Parathyroid adenoma (tissue), 2 donors: ENCODE results near the gene XKR7.
A peak's percentile ranks its signal among the peaks of the same experiment; 100 is the strongest.

ENCODE experiments used
- H2AFZ ChIP-seq: fragments of 300-600 bp; sonication (generic); one replicate; pipeline ENCODE4 v1.7.0; 2017; ENCODE audit warnings: antibody characterized with exemption, mild to moderate bottlenecking
- H3K27ac ChIP-seq: fragments of 300-600 bp; sonication (generic); one replicate; pipeline ENCODE4 v1.7.0; 2017
- H3K27me3 ChIP-seq: fragments of 300-600 bp; sonication (generic); one replicate; pipeline ENCODE4 v1.7.0; 2017; ENCODE audit warnings: low read length; ENCODE audit not compliant: control insufficient read depth, insufficient read depth
- H3K36me3 ChIP-seq: fragments of 300-600 bp; sonication (generic); one replicate; pipeline ENCODE4 v1.7.0; 2017; ENCODE audit warnings: low read length; ENCODE audit not compliant: control insufficient read depth, insufficient read depth
- H3K4me1 ChIP-seq: fragments of 300-600 bp; sonication (generic); one replicate; pipeline ENCODE4 v1.7.0; 2017; ENCODE audit warnings: control low read depth
- H3K4me2 ChIP-seq: fragments of 300-600 bp; sonication (generic); one replicate; pipeline ENCODE4 v1.7.0; 2017; ENCODE audit warnings: low read length
- H3K4me3 ChIP-seq: fragments of 300-600 bp; sonication (generic); one replicate; pipeline ENCODE4 v1.7.0; 2017; ENCODE audit warnings: low read depth, low read length
- H3K79me2 ChIP-seq: fragments of 300-600 bp; sonication (generic); one replicate; pipeline ENCODE4 v1.7.0; 2017; ENCODE audit warnings: control low read depth
- H3K9ac ChIP-seq: fragments of 300-600 bp; sonication (generic); one replicate; pipeline ENCODE4 v1.7.0; 2017; ENCODE audit warnings: mild to moderate bottlenecking
- H3K9me3 ChIP-seq: fragments of 300-600 bp; sonication (generic); one replicate; pipeline ENCODE4 v1.7.0; 2017; ENCODE audit warnings: low read length; ENCODE audit not compliant: control insufficient read depth
- CTCF ChIP-seq: fragments of 300-600 bp; sonication (generic); IDR thresholded peaks from one replicate; pipeline ENCODE4 v1.7.0; 2017; ENCODE audit warnings: antibody characterized with exemption, mild to moderate bottlenecking
- donor health status: primary hyperparathyroidism.

XKR7 gene

GRCh38 chr20:32003325-32003724 is 35.4 kb downstream of the XKR7 start:
- Histone ChIP-seq H3K79me2 (no peaks in the 10 kb centered on the region), H3K9ac (no peak overlapping the region), H3K27ac (no peak overlapping the region), H3K27me3 (no peaks in the 10 kb centered on the region), H3K36me3 (no peaks in the 10 kb centered on the region), H3K4me3 (no peak overlapping the region), H3K4me2 (no peak overlapping the region), H3K9me3 (no peaks in the 10 kb centered on the region), H3K4me1 (peaks cover 2% of the 10 kb centered on the region), H2AFZ (no peak overlapping the region)
- TF ChIP-seq CTCF, result no peak

- H3K4me2 ChIP-seq, result no peak overlapping the region
- no peaks in the 10 kb centered on the region for H3K9me3 ChIP-seq
- no peaks in the 10 kb centered on the region for H3K36me3 ChIP-seq
- H3K4me1 ChIP-seq, result peaks cover 2% of the 10 kb centered on the region
- H3K27me3 ChIP-seq, result no peaks in the 10 kb centered on the region
- H3K4me3 ChIP-seq, result no peak overlapping the region
- H2AFZ ChIP-seq, result no peak overlapping the region
- H3K27ac ChIP-seq, result no peak overlapping the region
- TF ChIP-seq CTCF, result no peak
- no peaks in the 10 kb centered on the region for H3K79me2 ChIP-seq
- no peak overlapping the region for H3K9ac ChIP-seq
Observed at GRCh38 chr20:32004963-32005362, 37.0 kb downstream of the XKR7 start.

GRCh38 chr20:32006053-32006452 is 38.1 kb downstream of the XKR7 start:
- no peak overlapping the region for H3K4me2 ChIP-seq
- H3K27ac ChIP-seq, result peak overlapping the region; percentile 12
- no peak for TF ChIP-seq CTCF
- H3K79me2 ChIP-seq, result no peaks in the 10 kb centered on the region
- H3K9ac ChIP-seq, result no peak overlapping the region
- no peaks in the 10 kb centered on the region for H3K27me3 ChIP-seq
- H3K4me3 ChIP-seq, result no peak overlapping the region
- no peak overlapping the region for H2AFZ ChIP-seq
- H3K4me1 ChIP-seq, result peaks cover 2% of the 10 kb centered on the region
- H3K36me3 ChIP-seq, result no peaks in the 10 kb centered on the region
- no peaks in the 10 kb centered on the region for H3K9me3 ChIP-seq

GRCh38 chr20:32006841-32007786 is 39.2 kb downstream of the XKR7 start:
- Histone ChIP-seq H3K79me2 (no peaks in the 10 kb centered on the region), H3K36me3 (no peaks in the 10 kb centered on the region), H3K27ac (peak overlapping the region; percentile 48), H2AFZ (no peak overlapping the region), H3K4me3 (no peak overlapping the region), H3K9me3 (no peaks in the 10 kb centered on the region), H3K4me1 (peaks cover 2% of the 10 kb centered on the region), H3K9ac (no peak overlapping the region), H3K4me2 (no peak overlapping the region), H3K27me3 (no peaks in the 10 kb centered on the region)
- no peak for TF ChIP-seq CTCF
